ENCODE data around the gene NR2E3. TPM values are rescaled to one million over a fixed set of nuclear protein-coding genes. Genes with fewer than 3 reads are reported as not detected.

NR2E3 gene
- total and polyA plus RNA-seq, 2 of the 4 experiments (the other 2 are of a cell fraction): under 0.01 to 0.29 TPM

DNA sequence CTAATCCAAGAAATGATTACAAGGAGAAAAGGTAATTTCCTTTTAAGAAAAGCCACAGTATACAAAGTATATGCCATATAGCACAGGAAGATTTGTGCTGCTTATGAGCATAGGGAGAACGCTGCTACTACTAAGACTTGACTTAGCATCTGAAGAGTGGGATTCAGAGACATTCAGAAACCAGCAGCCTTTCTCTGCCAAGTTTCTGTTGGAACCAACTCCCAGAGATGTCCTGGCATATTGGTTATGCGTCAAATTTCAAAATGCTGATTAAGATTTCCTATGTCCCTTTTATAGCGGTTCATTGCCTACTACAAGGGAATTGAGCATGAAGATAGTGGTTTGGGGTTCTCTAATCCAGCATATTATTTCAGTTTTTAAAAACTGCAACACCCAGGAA, 4.9 kb downstream of the NR2E3 start:
- POLR2A ChIA-PET (ENCODE audit: unreplicated experiment): no interaction called here
- intact Hi-C loops (cut with micrococcal nuclease): no loop called here

More for the DNA sequence above, 4.9 kb downstream of the NR2E3 start:
- no peaks in the 10 kb centered on the region for H3K4me1 ChIP-seq (ENCODE audit: control insufficient read depth, insufficient read depth, low read length)
- H3K27ac ChIP-seq (ENCODE audit: insufficient read depth, low read length): no peak overlapping the region
- no peak overlapping the region for H2BK20ac ChIP-seq (ENCODE audit: low read depth, low read length)
- dilution Hi-C loops (cut with HindIII; ENCODE audit: low sequenced_read_pairs, unreplicated experiment) (no loop called here), in situ Hi-C loops (cut with MboI; ENCODE audit: low sequenced_read_pairs) (no loop called here)
- H3K9me3 ChIP-seq (ENCODE audit: control insufficient read depth, insufficient read depth, low read length): peaks cover 14% of the 10 kb centered on the region
- no peak overlapping the region for H3K14ac ChIP-seq (replicated peaks; ENCODE audit: low read depth, low read length)
- H3K79me1 ChIP-seq (ENCODE audit: low read depth in 1 of 2, low read length in 2 of 2): no peaks in the 10 kb centered on the region
- H4K91ac ChIP-seq (ENCODE audit: insufficient read depth, low read depth, low read length): no peak overlapping the region
- no peak overlapping the region for H2BK15ac ChIP-seq (ENCODE audit: low read depth, low read length)
- no peaks in the 10 kb centered on the region for H3K27me3 ChIP-seq (ENCODE audit: control insufficient read depth, insufficient read depth, low read length)
- H4K5ac ChIP-seq (ENCODE audit: low read depth, low read length): no peak overlapping the region
- 100% methylated on average over 1 of the region's 3 CpGs; no CpG with 5 or more reads in 1 of the 2 experiments for WGBS, 2 experiments (ENCODE audit: extremely low coverage in 2 of 2, insufficient read length in 1 of 2)
- no peak overlapping the region for H3K9ac ChIP-seq (ENCODE audit: low read depth, low read length)
- H3K4ac ChIP-seq (ENCODE audit: low read depth, low read length): no peak overlapping the region
- no peak overlapping the region for H2BK5ac ChIP-seq (ENCODE audit: low read depth, low read length, poor library complexity, severe bottlenecking)
- DNase-seq (no peak), ATAC-seq (ENCODE audit: low read depth) (no peak)
- no peak overlapping the region for H2BK120ac ChIP-seq (ENCODE audit: low read depth, low read length)
- no peak overlapping the region for H3K4me3 ChIP-seq (ENCODE audit: insufficient read depth, low read depth, low read length)
- H3K18ac ChIP-seq (ENCODE audit: low read depth, low read length): no peak overlapping the region
- H3K23ac ChIP-seq (ENCODE audit: low read depth, low read length): no peak overlapping the region
- H4K8ac ChIP-seq (ENCODE audit: low read depth in 2 of 2, low read length in 2 of 2): no peak overlapping the region
- H3K36me3 ChIP-seq (ENCODE audit: control insufficient read depth, insufficient read depth, low read length): peaks cover 5% of the 10 kb centered on the region
- no peak overlapping the region for H3K56ac ChIP-seq (ENCODE audit: extremely low read depth, insufficient read depth, low read length)
- H2AK9ac ChIP-seq (replicated peaks; ENCODE audit: low read depth, low read length, poor library complexity): no peak overlapping the region
- no peaks in the 10 kb centered on the region for H3K9me1 ChIP-seq (ENCODE audit: insufficient read depth, low read length)
- no peaks in the 10 kb centered on the region for H4K20me1 ChIP-seq (ENCODE audit: insufficient read depth, low read length)
- no peak overlapping the region for H2AK5ac ChIP-seq (ENCODE audit: low read depth, low read length)
- no peak overlapping the region for H3K4me2 ChIP-seq (ENCODE audit: low read depth, low read length)
- CTCF ChIA-PET: no interaction called here
- TF ChIP-seq MAZ (IDR thresholded peaks at IDR 0.05; ENCODE audit: borderline replicate concordance, low read depth, low read length): no peak
- TF ChIP-seq NFE2L2 (IDR thresholded peaks at IDR 0.05; ENCODE audit: low read depth, low read length): no peak
- TF ChIP-seq, protein P1, sequence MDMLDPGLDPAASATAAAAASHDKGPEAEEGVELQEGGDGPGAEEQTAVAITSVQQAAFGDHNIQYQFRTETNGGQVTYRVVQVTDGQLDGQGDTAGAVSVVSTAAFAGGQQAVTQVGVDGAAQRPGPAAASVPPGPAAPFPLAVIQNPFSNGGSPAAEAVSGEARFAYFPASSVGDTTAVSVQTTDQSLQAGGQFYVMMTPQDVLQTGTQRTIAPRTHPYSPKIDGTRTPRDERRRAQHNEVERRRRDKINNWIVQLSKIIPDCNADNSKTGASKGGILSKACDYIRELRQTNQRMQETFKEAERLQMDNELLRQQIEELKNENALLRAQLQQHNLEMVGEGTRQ (IDR thresholded peaks at IDR 0.05; ENCODE audit: low read depth, low read length): no peak
- no peak for TF ChIP-seq MAFK (IDR thresholded peaks at IDR 0.05; ENCODE audit: low read depth, low read length)
- TF ChIP-seq MXI1 (IDR thresholded peaks at IDR 0.05; ENCODE audit: borderline replicate concordance, low read depth, low read length): no peak
- TF ChIP-seq POLR2A (IDR thresholded peaks at IDR 0.05; ENCODE audit: low read depth, low read length): no peak
- no peak for TF ChIP-seq RAD21 (IDR thresholded peaks at IDR 0.05; ENCODE audit: low read length)
- TF ChIP-seq CHD1 (IDR thresholded peaks at IDR 0.05; ENCODE audit: low read depth, low read length): no peak
- TF ChIP-seq RCOR1 (IDR thresholded peaks at IDR 0.05; ENCODE audit: insufficient replicate concordance, low read length): no peak
- no TSS peak for BruUV-seq (replicated peaks)
- H2AFZ ChIP-seq (replicated peaks; ENCODE audit: low read length, poor library complexity): no peak overlapping the region
